ENCODE results near the gene COPZ1.
"Not testable (repeated sequence)": the region's sequence is repeated elsewhere in the genome, so short reads cannot be mapped to it uniquely, and the experiment has no call there.

COPZ1 gene

GRCh38 chr12:54349036-54349435, 24.1 kb downstream of the COPZ1 start:
- no peak for DNase-seq (ENCODE audit: low read depth)
- TF ChIP-seq CTCF (conservative IDR thresholded peaks at IDR 0.05; ENCODE audit: low read depth, low read length) = no peak
- no peak overlapping the region for H3K4me3 ChIP-seq (ENCODE audit: low read depth, low read length)

GRCh38 chr12:54349679-54350078, 24.7 kb downstream of the COPZ1 start:
- TF ChIP-seq CTCF (conservative IDR thresholded peaks at IDR 0.05; ENCODE audit: low read depth, low read length) = no peak
- DNase-seq (ENCODE audit: low read depth) = no peak
- no peak overlapping the region for H3K4me3 ChIP-seq (ENCODE audit: low read depth, low read length)

GRCh38 chr12:54350743-54351142, 25.8 kb downstream of the COPZ1 start:
- TF ChIP-seq CTCF (conservative IDR thresholded peaks at IDR 0.05; ENCODE audit: low read depth, low read length) = no peak
- DNase-seq (ENCODE audit: low read depth) = no peak
- no peak overlapping the region for H3K4me3 ChIP-seq (ENCODE audit: low read depth, low read length)

GRCh38 chr12:54351341-54351740, 26.4 kb downstream of the COPZ1 start:
- H3K4me3 ChIP-seq (ENCODE audit: low read depth, low read length) = no peak overlapping the region
- TF ChIP-seq CTCF (conservative IDR thresholded peaks at IDR 0.05; ENCODE audit: low read depth, low read length) = no peak
- no peak for DNase-seq (ENCODE audit: low read depth)

GRCh38 chr12:54352022-54352531, 27.1 kb downstream of the COPZ1 start:
- no peak overlapping the region for H3K4me3 ChIP-seq (ENCODE audit: low read depth, low read length)
- DNase-seq (ENCODE audit: low read depth) = peak; percentile 61
- TF ChIP-seq CTCF (conservative IDR thresholded peaks at IDR 0.05; ENCODE audit: low read depth, low read length) = no peak

- DNase-seq (ENCODE audit: low read depth) = peak; percentile 41
- no peak overlapping the region for H3K4me3 ChIP-seq (ENCODE audit: low read depth, low read length)
- TF ChIP-seq CTCF (conservative IDR thresholded peaks at IDR 0.05; ENCODE audit: low read depth, low read length) = no peak
Observed at GRCh38 chr12:54352891-54353874, 28.3 kb downstream of the COPZ1 start.

GRCh38 chr12:54354271-54354670, 29.3 kb downstream of the COPZ1 start:
- H3K4me3 ChIP-seq (ENCODE audit: low read depth, low read length); DNase-seq (ENCODE audit: low read depth): not testable (repeated sequence)

Measured in choroid plexus epithelial cell (primary cell).